ENCODE results near the gene SLC22A5.

The SLC22A5 gene

GRCh38 chr5:132426525-132427138, 57.1 kb downstream of the SLC22A5 start:
- no peak overlapping the region for H3K14ac ChIP-seq (ENCODE audit: low read length)
- no peak overlapping the region for H2BK5ac ChIP-seq (ENCODE audit: low read length)
- peaks cover 0 to 5% of the 10 kb centered on the region in 2 donors for H3K4me1 ChIP-seq (ENCODE audit: control insufficient read depth in 2 of 2, insufficient read depth in 1 of 2, low read depth in 1 of 2, low read length in 2 of 2)
- H3K9ac ChIP-seq (ENCODE audit: low read depth, low read length, poor library complexity), result no peak overlapping the region
- H2BK15ac ChIP-seq (ENCODE audit: low read length), result no peak overlapping the region
- H3K27me3 ChIP-seq (ENCODE audit: control insufficient read depth in 3 of 3, insufficient read depth in 3 of 3, low read depth in 1 of 3, low read length in 3 of 3), result no peaks in the 10 kb centered on the region
- no peaks in the 10 kb centered on the region for H3K9me3 ChIP-seq (replicated peaks in 1 of 2; ENCODE audit: control insufficient read depth in 2 of 2, insufficient read depth in 1 of 2, low read depth in 1 of 2, low read length in 2 of 2)
- peak overlapping the region; percentile 22 for H2AK5ac ChIP-seq (ENCODE audit: low read depth, low read length)
- H3K18ac ChIP-seq (ENCODE audit: low read length), result peak overlapping the region; percentile 61
- no peak overlapping the region for H3K4me2 ChIP-seq (ENCODE audit: insufficient read depth, low read length, poor library complexity, severe bottlenecking)
- H2BK120ac ChIP-seq (ENCODE audit: low read depth, low read length), result no peak overlapping the region
- H3K4me3 ChIP-seq (ENCODE audit: low read length in 2 of 2), result no peak overlapping the region
- no peaks in the 10 kb centered on the region for H3K36me3 ChIP-seq (replicated peaks in 1 of 2; ENCODE audit: control insufficient read depth in 2 of 2, insufficient read depth in 2 of 2, low read length in 2 of 2)
- H4K8ac ChIP-seq (ENCODE audit: low read depth, low read length), result no peak overlapping the region
- H3K4ac ChIP-seq (ENCODE audit: low read length), result no peak overlapping the region
- H2BK12ac ChIP-seq (ENCODE audit: low read length), result no peak overlapping the region
- H3K23ac ChIP-seq (ENCODE audit: low read depth, low read length, poor library complexity), result peak overlapping the region; percentile 27
- no peak overlapping the region for H4K91ac ChIP-seq (ENCODE audit: low read depth, low read length, poor library complexity)
- H3K27ac ChIP-seq (replicated peaks; ENCODE audit: low read length), result no peak overlapping the region
- WGBS, 2 donors (ENCODE audit: extremely low coverage in 2 of 2, insufficient read length in 2 of 2, insufficient replicate concordance in 1 of 2), result no CpG with 5 or more reads among the region's 8 CpGs
- no peak overlapping the region for H2AFZ ChIP-seq (ENCODE audit: low read length)
- DNase-seq (ENCODE audit: low spot score), result no peak
- no peaks in the 10 kb centered on the region for H3K79me1 ChIP-seq (ENCODE audit: low read depth, low read length)

- H2BK12ac ChIP-seq (ENCODE audit: low read length), result no peak overlapping the region
- no peak overlapping the region for H3K9ac ChIP-seq (ENCODE audit: low read depth, low read length, poor library complexity)
- no CpG with 5 or more reads among the region's 6 CpGs for WGBS, 2 donors (ENCODE audit: extremely low coverage in 2 of 2, insufficient read length in 2 of 2, insufficient replicate concordance in 1 of 2)
- peak overlapping the region; percentile 14 for H4K91ac ChIP-seq (ENCODE audit: low read depth, low read length, poor library complexity)
- peak overlapping the region; percentile 5 for H3K18ac ChIP-seq (ENCODE audit: low read length)
- H2AFZ ChIP-seq (ENCODE audit: low read length), result no peak overlapping the region
- H3K4me1 ChIP-seq (ENCODE audit: control insufficient read depth in 2 of 2, insufficient read depth in 1 of 2, low read depth in 1 of 2, low read length in 2 of 2), result peaks cover 0 to 5% of the 10 kb centered on the region in 2 donors
- no peak overlapping the region for H3K4ac ChIP-seq (ENCODE audit: low read length)
- no peak overlapping the region for H3K4me3 ChIP-seq (ENCODE audit: low read length in 2 of 2)
- no peak overlapping the region for H4K8ac ChIP-seq (ENCODE audit: low read depth, low read length)
- H3K79me1 ChIP-seq (ENCODE audit: low read depth, low read length), result no peaks in the 10 kb centered on the region
- H2BK5ac ChIP-seq (ENCODE audit: low read length), result no peak overlapping the region
- H2BK15ac ChIP-seq (ENCODE audit: low read length), result no peak overlapping the region
- no peak overlapping the region for H3K14ac ChIP-seq (ENCODE audit: low read length)
- H3K36me3 ChIP-seq (replicated peaks in 1 of 2; ENCODE audit: control insufficient read depth in 2 of 2, insufficient read depth in 2 of 2, low read length in 2 of 2), result no peaks in the 10 kb centered on the region
- no peak overlapping the region for H3K4me2 ChIP-seq (ENCODE audit: insufficient read depth, low read length, poor library complexity, severe bottlenecking)
- no peak overlapping the region for H2BK120ac ChIP-seq (ENCODE audit: low read depth, low read length)
- H3K23ac ChIP-seq (ENCODE audit: low read depth, low read length, poor library complexity), result no peak overlapping the region
- H3K9me3 ChIP-seq (replicated peaks in 1 of 2; ENCODE audit: control insufficient read depth in 2 of 2, insufficient read depth in 1 of 2, low read depth in 1 of 2, low read length in 2 of 2), result no peaks in the 10 kb centered on the region
- no peaks in the 10 kb centered on the region for H3K27me3 ChIP-seq (ENCODE audit: control insufficient read depth in 3 of 3, insufficient read depth in 3 of 3, low read depth in 1 of 3, low read length in 3 of 3)
- no peak for DNase-seq (ENCODE audit: low spot score)
- H3K27ac ChIP-seq (replicated peaks; ENCODE audit: low read length), result no peak overlapping the region
- no peak overlapping the region for H2AK5ac ChIP-seq (ENCODE audit: low read depth, low read length)
Measured at GRCh38 chr5:132427281-132428146, 58.0 kb downstream of the SLC22A5 start.

- H2BK15ac ChIP-seq (ENCODE audit: low read length), result no peak overlapping the region
- no peak overlapping the region for H3K4me3 ChIP-seq (ENCODE audit: low read length in 2 of 2)
- H2BK12ac ChIP-seq (ENCODE audit: low read length), result no peak overlapping the region
- H2AK5ac ChIP-seq (ENCODE audit: low read depth, low read length), result no peak overlapping the region
- no peak overlapping the region for H3K18ac ChIP-seq (ENCODE audit: low read length)
- no peak for DNase-seq (ENCODE audit: low spot score)
- no peak overlapping the region for H2BK5ac ChIP-seq (ENCODE audit: low read length)
- no peak overlapping the region for H3K14ac ChIP-seq (ENCODE audit: low read length)
- peaks cover 0 to 5% of the 10 kb centered on the region in 2 donors for H3K4me1 ChIP-seq (ENCODE audit: control insufficient read depth in 2 of 2, insufficient read depth in 1 of 2, low read depth in 1 of 2, low read length in 2 of 2)
- H3K27ac ChIP-seq (replicated peaks; ENCODE audit: low read length), result no peak overlapping the region
- no peaks in the 10 kb centered on the region for H3K36me3 ChIP-seq (replicated peaks in 1 of 2; ENCODE audit: control insufficient read depth in 2 of 2, insufficient read depth in 2 of 2, low read length in 2 of 2)
- H2AFZ ChIP-seq (ENCODE audit: low read length), result no peak overlapping the region
- H4K8ac ChIP-seq (ENCODE audit: low read depth, low read length), result no peak overlapping the region
- H4K91ac ChIP-seq (ENCODE audit: low read depth, low read length, poor library complexity), result peak overlapping the region; percentile 14
- no peak overlapping the region for H3K9ac ChIP-seq (ENCODE audit: low read depth, low read length, poor library complexity)
- H3K27me3 ChIP-seq (ENCODE audit: control insufficient read depth in 3 of 3, insufficient read depth in 3 of 3, low read depth in 1 of 3, low read length in 3 of 3), result no peaks in the 10 kb centered on the region
- no peak overlapping the region for H3K4me2 ChIP-seq (ENCODE audit: insufficient read depth, low read length, poor library complexity, severe bottlenecking)
- no peaks in the 10 kb centered on the region for H3K9me3 ChIP-seq (replicated peaks in 1 of 2; ENCODE audit: control insufficient read depth in 2 of 2, insufficient read depth in 1 of 2, low read depth in 1 of 2, low read length in 2 of 2)
- H2BK120ac ChIP-seq (ENCODE audit: low read depth, low read length), result no peak overlapping the region
- H3K79me1 ChIP-seq (ENCODE audit: low read depth, low read length), result no peaks in the 10 kb centered on the region
- no peak overlapping the region for H3K4ac ChIP-seq (ENCODE audit: low read length)
- no peak overlapping the region for H3K23ac ChIP-seq (ENCODE audit: low read depth, low read length, poor library complexity)
Measured at GRCh38 chr5:132428147-132428482, 58.6 kb downstream of the SLC22A5 start.
